ENCODE results near the gene EVA1B.
A peak's percentile ranks its signal among the peaks of the same experiment; 100 is the strongest.

The EVA1B gene

DNA sequence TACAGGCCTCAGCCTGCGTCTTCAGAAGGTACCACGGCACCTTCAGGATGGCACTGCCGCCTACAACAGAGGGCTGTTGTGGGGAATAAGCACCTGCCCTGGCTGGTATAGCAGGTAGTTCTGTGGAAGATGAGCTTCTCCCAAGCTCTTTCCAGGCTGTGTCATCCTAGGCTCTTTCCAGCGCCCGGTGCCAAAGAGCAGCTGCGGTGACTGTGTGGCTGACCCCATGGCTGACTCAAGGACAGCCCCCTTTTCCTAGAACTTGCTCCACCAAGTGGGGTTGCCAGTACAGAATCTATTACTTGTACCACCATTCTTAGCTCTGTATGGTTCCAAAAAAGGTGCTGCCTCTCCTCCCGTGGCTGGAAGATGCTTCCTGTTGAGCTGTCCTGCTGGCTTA is 21.9 kb upstream of the EVA1B start:
- no peak for FAIRE-seq

- FAIRE-seq = no peak
Measured at GRCh38 chr1:36344395-36344680, 20.9 kb upstream of the EVA1B start.

- no peak for FAIRE-seq
Measured at GRCh38 chr1:36343651-36344394, 20.4 kb upstream of the EVA1B start.

- no peak for FAIRE-seq
Measured at GRCh38 chr1:36342426-36343185, 19.2 kb upstream of the EVA1B start.

DNA sequence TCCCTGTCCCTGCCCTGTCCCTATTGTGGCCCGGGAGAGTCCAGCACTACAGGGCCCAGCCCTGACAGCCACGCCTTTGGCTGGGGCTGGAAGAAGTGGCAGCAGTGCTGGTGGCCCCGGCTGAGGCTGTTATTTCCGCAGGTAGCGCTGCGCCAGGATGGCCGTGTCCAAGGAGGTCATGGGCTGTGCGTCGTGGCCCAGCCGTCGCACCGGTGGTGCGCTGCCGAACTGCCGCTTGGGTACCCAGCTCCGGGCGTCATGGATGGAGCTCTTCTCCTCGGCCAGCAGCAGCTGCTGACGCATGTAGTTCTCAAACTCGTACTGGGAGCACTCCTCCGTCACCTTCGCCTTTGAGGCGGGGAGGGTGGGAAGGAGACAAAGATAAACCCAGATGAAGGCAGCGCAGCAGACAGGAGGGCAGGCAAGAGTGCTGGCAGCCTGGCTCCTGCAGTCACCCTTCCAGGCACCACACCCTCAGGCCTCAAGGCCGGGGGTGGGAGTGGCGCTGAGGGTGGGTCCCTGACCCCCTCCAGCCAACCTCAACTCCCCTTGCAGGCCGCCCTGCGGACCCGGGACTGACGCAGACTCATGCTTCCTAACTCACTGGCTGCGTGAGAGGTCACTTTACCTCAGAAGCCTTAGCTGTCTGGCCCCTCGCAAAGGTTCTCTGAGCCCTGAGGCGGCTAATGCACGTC is 18.3 kb upstream of the EVA1B start:
- no peak for FAIRE-seq

- FAIRE-seq = no peak
Measured at GRCh38 chr1:36339615-36340014, 16.2 kb upstream of the EVA1B start.

- FAIRE-seq = no peak
Measured at GRCh38 chr1:36339215-36339614, 15.8 kb upstream of the EVA1B start.

DNA sequence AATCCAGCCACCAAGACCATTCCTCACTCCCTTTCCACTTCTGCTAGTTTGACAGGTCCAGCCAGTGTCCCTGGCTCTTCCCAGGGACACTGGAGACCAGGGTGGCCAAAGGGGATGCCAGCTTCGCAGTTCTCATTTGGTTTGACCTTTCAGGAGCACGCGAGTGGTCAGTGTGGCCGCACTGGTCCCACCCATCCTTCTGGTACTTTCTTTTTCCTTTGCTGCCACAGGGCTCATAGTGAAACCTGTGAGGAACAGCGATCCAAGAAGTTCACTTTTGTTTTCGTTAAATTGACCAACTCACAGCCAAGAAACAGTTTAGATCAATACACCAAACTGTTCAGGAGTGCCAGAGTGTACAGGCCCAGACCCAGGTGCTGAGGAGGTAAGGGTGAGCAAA is 14.4 kb upstream of the EVA1B start:
- FAIRE-seq = no peak

- FAIRE-seq = no peak
Measured at GRCh38 chr1:36330940-36331339, 7.5 kb upstream of the EVA1B start.

DNA sequence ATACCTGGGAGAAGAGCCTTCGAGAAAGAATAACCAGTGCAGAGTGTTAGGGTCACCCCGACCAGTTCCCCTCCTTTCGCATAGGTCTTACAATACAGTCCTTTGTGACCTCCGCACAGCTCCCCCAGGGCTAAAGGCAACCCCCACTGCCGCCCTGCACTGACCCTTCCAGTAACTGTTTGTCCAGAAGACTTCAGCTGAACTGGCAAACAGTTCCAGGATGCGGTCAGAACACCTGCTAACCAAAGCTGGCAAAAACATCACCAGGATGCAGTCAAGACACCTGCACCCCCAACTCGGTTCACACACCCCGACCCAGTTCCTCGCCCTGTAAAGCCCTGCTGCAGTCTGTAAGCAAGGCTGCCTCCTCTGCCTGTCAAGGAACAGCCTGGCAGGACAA is 6.4 kb upstream of the EVA1B start:
- FAIRE-seq = no peak

GRCh38 chr1:36328713-36329112 is 5.3 kb upstream of the EVA1B start:
- no peak for FAIRE-seq

DNA sequence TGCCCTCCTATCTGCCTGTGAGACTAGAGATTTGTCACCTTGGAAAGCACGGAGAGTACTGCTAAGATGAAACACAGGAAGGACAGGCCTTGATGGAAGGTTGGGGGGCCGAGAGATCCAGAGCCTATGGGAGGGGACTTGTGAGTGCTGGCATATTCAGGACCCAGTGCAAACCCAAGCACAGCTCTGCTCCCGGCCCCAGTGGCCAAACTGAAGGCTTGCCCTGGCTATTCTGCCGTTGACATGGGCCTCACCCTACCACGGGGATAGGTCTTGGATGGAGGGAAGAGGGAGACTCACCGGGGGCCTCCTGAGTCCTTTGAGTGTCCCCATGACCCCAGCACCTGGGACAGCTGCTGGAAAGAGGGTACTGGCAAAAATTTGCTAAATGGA is 4.6 kb upstream of the EVA1B start:
- FAIRE-seq = no peak

DNA sequence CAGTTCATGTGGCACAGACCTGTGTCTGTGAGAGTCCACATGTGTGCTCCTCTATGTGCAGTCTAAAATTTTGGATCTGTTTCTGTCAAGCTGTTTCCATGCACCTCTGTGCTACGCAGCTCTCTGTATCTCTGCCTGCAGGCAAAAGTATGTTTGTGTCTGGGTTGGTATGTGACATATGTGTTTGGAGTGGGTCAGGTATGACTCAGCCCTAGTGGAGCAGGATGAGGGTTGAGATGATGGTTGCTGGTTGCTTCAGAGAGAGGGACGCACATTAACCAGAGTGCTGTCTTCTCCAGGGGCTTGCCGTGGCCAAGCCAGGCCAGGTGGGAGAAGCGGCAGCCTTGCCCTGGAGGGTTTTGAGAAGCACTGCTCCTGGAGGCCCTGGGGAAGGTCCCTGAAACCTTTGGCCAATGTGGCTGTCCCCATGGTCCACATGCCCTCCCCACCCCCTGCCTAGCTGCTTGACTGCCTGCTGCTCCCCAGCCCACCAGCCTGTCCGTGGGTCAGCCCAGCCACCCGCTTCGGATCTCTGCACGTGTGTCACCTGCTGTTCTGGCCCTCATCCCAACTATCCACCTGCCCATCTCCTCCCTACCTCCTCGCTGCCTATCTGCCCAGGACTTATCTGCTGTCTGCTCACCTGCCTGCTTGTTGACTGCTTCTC is 4.1 kb upstream of the EVA1B start:
- FAIRE-seq = no peak

- no peak for FAIRE-seq
Measured at GRCh38 chr1:36326499-36326898, 3.1 kb upstream of the EVA1B start.

DNA sequence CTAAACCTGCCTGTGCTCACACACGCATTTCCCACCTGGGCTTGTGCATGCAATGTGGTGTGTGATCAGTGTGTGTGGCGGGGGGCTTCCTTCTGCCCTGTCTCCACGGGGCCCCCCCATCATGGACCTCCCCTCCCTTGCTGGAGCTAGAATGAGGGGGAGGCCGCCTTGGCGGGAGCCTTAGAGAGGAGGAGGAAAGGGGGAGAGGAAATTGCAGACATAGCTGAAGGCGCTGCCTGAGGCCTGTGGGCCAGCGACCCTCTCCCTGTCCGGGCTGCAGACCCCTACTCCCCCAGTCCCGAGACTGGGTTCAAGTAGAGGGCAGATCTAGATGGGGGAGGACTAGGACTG is 883 bp upstream of the EVA1B start:
- FAIRE-seq = no peak

DNA sequence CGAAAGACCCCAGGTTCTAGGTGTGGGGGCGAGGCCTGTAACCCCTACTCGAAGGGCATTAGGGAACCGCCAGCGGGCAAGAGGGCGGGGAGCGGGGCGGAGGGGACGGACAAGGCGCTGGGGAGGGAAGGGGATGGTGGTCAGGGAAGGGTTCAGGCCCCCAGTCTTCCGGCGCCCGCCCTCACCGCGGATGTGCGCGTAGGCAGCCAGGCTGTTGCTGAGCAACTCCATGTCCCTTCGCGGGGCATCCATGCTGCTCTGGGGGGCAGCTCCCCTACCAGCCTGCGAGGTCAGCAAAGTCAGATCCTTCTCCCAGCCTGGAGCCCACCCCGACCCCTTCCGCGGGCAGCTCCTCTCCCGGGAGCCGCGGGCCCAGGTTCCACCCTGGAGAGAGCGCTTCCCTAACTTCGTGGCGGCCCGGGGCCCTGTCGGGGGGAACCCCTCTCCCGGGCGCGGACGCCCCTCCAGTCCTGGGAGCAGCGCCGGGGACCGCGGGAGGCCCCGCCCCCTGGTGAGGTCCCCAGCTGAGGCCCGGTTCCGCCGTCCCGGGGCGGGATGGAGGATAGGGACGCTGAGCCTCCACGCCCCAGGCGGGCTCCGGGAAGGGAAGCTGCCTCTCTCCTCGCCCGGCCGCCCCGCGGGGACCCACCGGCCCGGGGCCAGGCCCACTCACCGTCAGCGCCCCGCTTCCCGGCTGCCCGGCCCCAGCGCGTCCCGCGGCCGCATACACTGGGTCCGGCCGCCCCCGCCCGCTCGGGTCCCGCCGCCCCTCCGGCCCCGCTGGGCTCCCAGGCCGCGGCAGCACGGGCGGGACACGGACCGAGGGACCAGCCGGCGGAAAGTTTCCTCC is 434 bp downstream of the EVA1B start:
- no peak for FAIRE-seq

GRCh38 chr1:36322041-36322785 is 1.2 kb downstream of the EVA1B start:
- FAIRE-seq = no peak

DNA sequence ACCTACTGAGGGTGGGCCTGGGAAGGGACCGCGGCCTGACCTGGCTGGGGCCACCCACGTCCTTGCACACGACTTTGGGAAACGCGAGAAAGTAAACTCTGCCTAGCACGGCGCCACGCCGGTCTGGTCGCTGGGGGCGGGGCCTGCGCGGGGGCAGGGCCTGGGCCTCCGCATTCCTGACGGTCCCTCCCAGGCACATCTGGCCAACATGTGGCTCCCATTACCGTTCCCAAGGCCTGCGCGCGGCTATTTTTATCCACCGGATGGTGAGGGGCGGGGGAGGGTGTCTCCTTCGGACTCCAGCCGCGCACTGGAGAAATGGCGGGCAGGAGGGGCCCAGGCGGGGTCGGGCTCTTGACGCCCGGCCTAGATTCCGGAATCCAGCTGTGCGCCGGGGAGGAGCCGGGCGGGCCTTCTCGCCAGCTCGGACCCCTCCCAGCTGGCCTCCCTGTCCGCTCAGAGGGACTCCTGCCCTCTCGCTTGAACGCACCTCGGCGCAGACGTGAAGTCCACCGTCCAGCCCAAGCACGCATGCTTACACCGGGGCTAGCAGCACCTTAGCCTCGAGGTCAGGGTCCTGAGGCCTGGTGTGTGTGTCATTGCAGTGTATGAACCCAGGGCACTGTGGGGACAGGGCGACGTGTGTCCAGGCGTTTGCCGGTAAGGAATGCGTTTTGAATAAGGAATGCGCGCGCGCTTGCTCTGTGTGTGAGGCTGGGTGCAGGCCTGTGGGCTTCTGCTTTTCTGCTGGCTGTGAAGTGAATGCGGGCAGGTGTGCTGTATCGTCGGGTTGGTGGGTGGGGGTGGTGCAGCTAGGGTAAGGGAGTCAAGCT is 2.1 kb downstream of the EVA1B start:
- FAIRE-seq = peak; percentile 94

DNA sequence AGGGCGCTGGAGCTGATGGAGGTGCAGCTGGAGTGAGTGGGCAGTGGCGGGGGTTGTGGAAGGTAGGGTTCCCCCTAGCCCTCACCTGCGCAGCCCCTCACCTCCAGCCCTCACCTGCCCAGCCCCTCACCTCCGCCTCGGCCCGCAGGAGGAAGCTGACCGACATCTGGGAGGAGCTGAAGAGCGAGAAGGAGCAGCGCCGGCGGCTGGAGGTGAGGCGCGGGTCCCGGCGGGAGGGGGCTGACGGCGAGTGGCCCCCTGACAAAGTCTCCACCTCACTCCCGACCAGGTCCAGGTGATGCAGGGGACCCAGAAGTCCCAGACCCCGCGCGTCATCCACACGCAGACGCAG is 2.7 kb downstream of the EVA1B start:
- no peak for FAIRE-seq

DNA sequence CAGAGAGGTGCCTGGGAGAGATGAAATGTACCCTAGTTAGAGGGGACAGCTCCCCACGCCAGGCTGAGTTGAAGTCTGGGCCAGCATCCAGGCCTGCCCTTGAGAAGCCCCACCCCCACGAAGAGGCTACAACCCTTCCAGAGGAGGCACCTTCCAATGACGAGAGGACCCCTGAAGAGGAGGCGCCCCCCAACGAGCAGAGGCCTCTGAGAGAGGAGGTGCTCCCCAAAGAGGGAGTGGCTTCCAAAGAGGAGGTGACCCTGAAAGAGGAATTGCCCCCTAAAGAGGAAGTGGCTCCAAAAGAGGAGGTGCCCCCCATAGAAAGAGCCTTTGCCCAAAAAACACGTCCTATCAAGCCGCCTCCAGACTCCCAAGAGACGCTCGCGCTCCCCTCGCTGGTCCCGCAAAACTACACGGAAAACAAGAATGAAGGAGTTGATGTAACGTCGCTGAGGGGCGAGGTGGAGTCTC is 3.1 kb downstream of the EVA1B start:
- no peak for FAIRE-seq

DNA sequence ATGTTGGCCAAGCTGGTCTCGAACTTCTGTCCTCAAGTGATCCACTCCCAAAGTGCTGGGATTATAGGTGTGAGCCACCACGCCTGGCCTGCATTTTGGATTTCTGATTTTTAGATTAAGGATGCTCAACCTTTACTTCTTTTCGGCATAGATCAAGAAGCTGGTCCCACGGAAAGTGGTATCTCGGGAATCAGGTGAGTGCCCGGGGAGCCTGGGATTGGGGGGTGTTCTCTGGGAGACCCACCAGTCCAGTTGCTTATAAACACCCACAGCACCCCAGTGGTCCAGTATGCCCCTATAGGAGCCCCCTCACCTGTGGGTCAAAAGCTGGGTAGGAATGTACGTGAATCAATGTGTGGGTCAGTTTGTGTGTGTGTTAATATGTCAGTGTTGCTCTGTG is 14.0 kb downstream of the EVA1B start:
- FAIRE-seq = no peak
